Mesenchymal stem cell (in vitro differentiated cells and primary cell): Measurements from ENCODE around the gene FYN.

Experiments
- DNase-seq: peaks from one replicate; pipeline ENCODE4 v3.0.0-alpha.2; 2013
- H2AFZ ChIP-seq: one replicate; pipeline ENCODE4 v1.6.1; 2013; ENCODE audit warnings: low read depth, mild to moderate bottlenecking, control low read depth, inconsistent platforms, low read length, moderate library complexity
- H2AK5ac ChIP-seq: 2 replicates; pipeline ENCODE4 v1.6.1; 2013; ENCODE audit warnings: low read length, moderate library complexity, mild to moderate bottlenecking, inconsistent platforms; ENCODE audit not compliant: severe bottlenecking
- H2BK120ac ChIP-seq: one replicate; pipeline ENCODE4 v1.6.1; 2013; ENCODE audit warnings: low read depth, mild to moderate bottlenecking, inconsistent platforms, low read length, moderate library complexity
- H2BK12ac ChIP-seq, 2 experiments: one replicate each; pipeline ENCODE4 v1.6.1; 2013; ENCODE audit warnings: inconsistent platforms in 2 of 2, low read length in 2 of 2, mild to moderate bottlenecking in 2 of 2, moderate library complexity in 2 of 2, control low read depth in 1 of 2
- H2BK15ac ChIP-seq: one replicate; pipeline ENCODE4 v1.6.1; 2013; ENCODE audit warnings: mild to moderate bottlenecking, low read depth, inconsistent platforms; ENCODE audit not compliant: poor library complexity, severe bottlenecking
- H2BK5ac ChIP-seq: 2 replicates; pipeline ENCODE4 v1.6.1; 2013; ENCODE audit warnings: low read depth, mild to moderate bottlenecking, low read length, control low read depth, inconsistent platforms; ENCODE audit not compliant: poor library complexity, severe bottlenecking
- H3K14ac ChIP-seq, 2 experiments: one replicate each; pipeline ENCODE4 v1.6.1; 2013; ENCODE audit warnings: inconsistent platforms in 2 of 2, low read length in 2 of 2, control low read depth in 1 of 2, mild to moderate bottlenecking in 1 of 2, moderate library complexity in 1 of 2
- H3K18ac ChIP-seq, 2 experiments: one replicate each; pipeline ENCODE4 v1.6.1; 2013; ENCODE audit warnings: inconsistent platforms in 2 of 2, low read length in 2 of 2, control low read depth in 1 of 2, low read depth in 1 of 2, mild to moderate bottlenecking in 1 of 2
- H3K23ac ChIP-seq, 2 experiments: one replicate each; pipeline ENCODE4 v1.6.1; 2013; ENCODE audit warnings: inconsistent platforms in 2 of 2, low read length in 2 of 2, mild to moderate bottlenecking in 2 of 2, moderate library complexity in 2 of 2, control low read depth in 1 of 2
- H3K27ac ChIP-seq: 2 replicates; pipeline ENCODE4 v1.5.1; 2013; ENCODE audit warnings: mild to moderate bottlenecking, moderate library complexity, low read length, control low read depth, inconsistent platforms; ENCODE audit not compliant: poor library complexity, severe bottlenecking
- H3K27me3 ChIP-seq, 2 experiments: 2 replicates each; pipeline versions ENCODE4 v1.6.1 to v1.7.0; 2013; ENCODE audit warnings: low read length in 2 of 2, mild to moderate bottlenecking in 2 of 2, moderate library complexity in 2 of 2, control low read depth in 1 of 2, inconsistent platforms in 1 of 2; ENCODE audit not compliant: control insufficient read depth in 1 of 2, insufficient read depth in 1 of 2
- H3K36me3 ChIP-seq, 2 experiments: 2 replicates each; pipeline versions ENCODE4 v1.6.1 to v1.7.0; 2013; ENCODE audit warnings: low read length in 2 of 2, control low read depth in 1 of 2, inconsistent platforms in 1 of 2, low read depth in 1 of 2, mild to moderate bottlenecking in 1 of 2; ENCODE audit not compliant: insufficient read depth in 2 of 2, control insufficient read depth in 1 of 2
- H3K4ac ChIP-seq, 2 experiments: one replicate each; pipeline ENCODE4 v1.6.1; 2013; ENCODE audit warnings: inconsistent platforms in 2 of 2, low read length in 2 of 2, mild to moderate bottlenecking in 2 of 2, moderate library complexity in 2 of 2, control low read depth in 1 of 2, low read depth in 1 of 2
- H3K4me1 ChIP-seq: 2 replicates; pipeline ENCODE4 v1.6.1; 2013; ENCODE audit warnings: low read depth, low read length, control low read depth; ENCODE audit not compliant: control insufficient read depth, insufficient read depth
- H3K4me2 ChIP-seq: 2 replicates; pipeline ENCODE4 v1.6.1; 2013; ENCODE audit warnings: low read length, mild to moderate bottlenecking, inconsistent platforms; ENCODE audit not compliant: poor library complexity, severe bottlenecking
- H3K4me3 ChIP-seq, 2 experiments: 2 replicates each; pipeline versions ENCODE4 v1.5.1 to v1.7.0; 2013; ENCODE audit warnings: low read length in 2 of 2, mild to moderate bottlenecking in 2 of 2, control low read depth in 1 of 2, low read depth in 1 of 2; ENCODE audit not compliant: insufficient read depth in 1 of 2
- H3K79me1 ChIP-seq: replicated peaks from 2 replicates; pipeline ENCODE4 v1.6.1; 2013; ENCODE audit warnings: mild to moderate bottlenecking, control low read depth, low read length, inconsistent platforms; ENCODE audit not compliant: poor library complexity, severe bottlenecking
- H3K9ac ChIP-seq: 2 replicates; pipeline ENCODE4 v1.7.0; 2013; ENCODE audit warnings: mild to moderate bottlenecking, low read length, moderate library complexity
- H3K9me3 ChIP-seq: 2 replicates; pipeline ENCODE4 v1.7.0; 2013; ENCODE audit warnings: mild to moderate bottlenecking, low read length; ENCODE audit not compliant: control insufficient read depth
- H4K8ac ChIP-seq: one replicate; pipeline ENCODE4 v1.6.1; 2013; ENCODE audit warnings: inconsistent platforms, mild to moderate bottlenecking, low read length, moderate library complexity
- H4K91ac ChIP-seq: one replicate; pipeline ENCODE4 v1.6.1; 2013; ENCODE audit warnings: mild to moderate bottlenecking, low read length, inconsistent platforms
- WGBS: methylation state at CpG from one replicate; pipeline ENCODE4 v1.1.7; 2013; ENCODE audit warnings: mixed read lengths; 5-methylcytosine and 5-hydroxymethylcytosine counted together

The FYN gene

DNA sequence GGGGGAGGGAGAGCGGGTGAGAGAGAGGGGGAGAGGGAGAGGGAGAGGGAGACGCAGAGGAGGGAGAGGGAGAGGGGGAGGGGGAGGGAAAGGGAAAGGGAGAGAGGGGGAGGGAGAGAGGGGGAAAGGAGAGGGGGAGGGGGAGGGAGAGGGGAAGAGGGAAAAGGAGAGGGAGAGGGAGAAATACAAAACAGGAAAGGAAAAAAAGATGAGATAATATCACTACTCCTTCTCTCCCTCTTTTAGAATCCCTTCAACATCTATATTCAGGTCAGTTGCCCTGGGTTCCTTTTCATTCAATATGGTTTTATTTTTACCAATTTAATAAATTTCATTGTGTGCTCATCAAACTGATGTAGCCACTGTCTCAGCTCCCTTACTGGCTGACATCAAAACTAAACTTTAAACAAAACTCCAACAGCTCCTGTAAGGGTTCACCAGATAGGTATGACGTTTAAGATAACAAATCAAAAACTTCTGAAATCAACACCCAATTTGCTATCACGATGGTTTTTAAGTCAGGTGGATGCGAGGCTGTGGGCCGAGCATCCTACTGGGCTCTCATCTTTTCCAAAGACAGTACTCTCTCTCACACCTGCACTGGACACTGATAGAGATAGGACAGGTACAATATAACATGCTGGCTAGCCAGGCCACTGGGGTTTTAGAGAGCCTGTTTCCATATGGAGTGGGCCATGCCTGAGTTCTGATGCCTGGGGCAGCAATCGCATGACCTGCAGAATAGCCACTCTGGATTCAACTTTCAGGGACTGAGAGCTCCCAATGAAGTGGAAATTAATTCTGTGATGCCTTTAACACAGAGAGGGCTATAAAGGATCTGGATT is 99.5 kb downstream of the FYN start:
- WGBS = 77% methylated on average over 5 of the region's 7 CpGs
- Histone ChIP-seq H3K27ac (no peak overlapping the region), H2BK12ac (no peak overlapping the region), H2BK15ac (no peak overlapping the region), H3K4me2 (no peak overlapping the region), H3K9me3 (no peaks in the 10 kb centered on the region), H2BK5ac (no peak overlapping the region), H2BK120ac (no peak overlapping the region), H3K18ac (no peak overlapping the region), H3K4me3 (no peak overlapping the region), H3K4ac (peak overlapping the region in 1 of 2 experiments; percentile 9), H2AFZ (no peak overlapping the region), H4K8ac (no peak overlapping the region), H3K9ac (no peak overlapping the region), H3K4me1 (peaks cover 1% of the 10 kb centered on the region), H3K27me3 (no peaks in the 10 kb centered on the region), H3K36me3 (peaks cover 6 to 44% of the 10 kb centered on the region in 2 experiments), H3K23ac (no peak overlapping the region), H4K91ac (no peak overlapping the region), H3K79me1 (peaks cover 10% of the 10 kb centered on the region), H3K14ac (no peak overlapping the region), H2AK5ac (no peak overlapping the region)
- DNase-seq = no peak

DNA sequence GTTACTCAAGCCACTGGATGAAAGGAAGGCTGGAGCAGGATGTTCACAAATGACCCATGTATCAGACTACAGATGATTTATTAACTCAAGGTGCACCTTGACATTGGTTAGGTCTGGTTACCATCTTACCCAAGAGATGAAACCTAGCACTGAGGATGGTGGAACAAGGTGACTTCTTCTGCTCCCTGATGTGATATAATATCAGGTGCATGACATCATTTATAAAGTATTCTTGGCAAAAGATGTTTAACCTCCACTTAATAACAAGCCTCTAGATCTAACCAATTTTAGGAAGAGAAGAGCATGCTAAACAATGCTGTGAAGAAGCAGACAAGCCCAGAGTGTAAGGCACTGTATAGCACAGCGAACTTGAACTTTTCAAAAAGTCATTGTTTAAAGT is 100.9 kb downstream of the FYN start:
- H3K4me1 ChIP-seq = no peaks in the 10 kb centered on the region
- no peak overlapping the region for H2AFZ ChIP-seq
- no peak overlapping the region for H2BK5ac ChIP-seq
- peaks cover 6 to 34% of the 10 kb centered on the region in 2 experiments for H3K36me3 ChIP-seq
- no peaks in the 10 kb centered on the region for H3K9me3 ChIP-seq
- 100% methylated on average over 1 of the region's 1 CpG for WGBS
- no peak overlapping the region for H3K4ac ChIP-seq
- DNase-seq = no peak
- no peak overlapping the region for H2BK120ac ChIP-seq
- no peaks in the 10 kb centered on the region for H3K27me3 ChIP-seq
- H2BK12ac ChIP-seq = no peak overlapping the region
- H2BK15ac ChIP-seq = no peak overlapping the region
- H4K8ac ChIP-seq = no peak overlapping the region
- no peak overlapping the region for H4K91ac ChIP-seq
- H3K4me3 ChIP-seq = no peak overlapping the region
- no peak overlapping the region for H3K23ac ChIP-seq
- H3K4me2 ChIP-seq = no peak overlapping the region
- H2AK5ac ChIP-seq = no peak overlapping the region
- H3K18ac ChIP-seq = no peak overlapping the region
- H3K27ac ChIP-seq = no peak overlapping the region
- no peak overlapping the region for H3K9ac ChIP-seq
- no peak overlapping the region for H3K14ac ChIP-seq
- peaks cover 10% of the 10 kb centered on the region for H3K79me1 ChIP-seq

- no peak overlapping the region for H2BK12ac ChIP-seq
Measured at GRCh38 chr6:111771629-111772028, 101.6 kb downstream of the FYN start.

GRCh38 chr6:111771094-111771432 is 102.2 kb downstream of the FYN start:
- no peak for DNase-seq
- Histone ChIP-seq H3K79me1 (peaks cover 10% of the 10 kb centered on the region), H3K9ac (no peak overlapping the region), H4K8ac (no peak overlapping the region), H2AFZ (no peak overlapping the region), H3K4me3 (no peak overlapping the region), H3K14ac (no peak overlapping the region), H2BK5ac (no peak overlapping the region), H3K23ac (no peak overlapping the region), H2BK15ac (no peak overlapping the region), H3K4me1 (peaks cover under 1% of the 10 kb centered on the region), H3K4me2 (no peak overlapping the region), H3K27ac (no peak overlapping the region), H3K27me3 (no peaks in the 10 kb centered on the region), H2BK12ac (no peak overlapping the region), H2BK120ac (no peak overlapping the region), H3K36me3 (peaks cover 6 to 33% of the 10 kb centered on the region in 2 experiments), H3K9me3 (no peaks in the 10 kb centered on the region), H4K91ac (no peak overlapping the region), H3K18ac (no peak overlapping the region), H2AK5ac (no peak overlapping the region), H3K4ac (no peak overlapping the region)

More at GRCh38 chr6:111771629-111772028, 101.6 kb downstream of the FYN start:
- Histone ChIP-seq H4K8ac (no peak overlapping the region), H2AFZ (no peak overlapping the region), H3K9me3 (no peaks in the 10 kb centered on the region), H2BK5ac (no peak overlapping the region), H3K4me3 (no peak overlapping the region), H3K36me3 (peaks cover 6 to 33% of the 10 kb centered on the region in 2 experiments), H4K91ac (no peak overlapping the region), H2BK120ac (no peak overlapping the region), H2AK5ac (no peak overlapping the region), H2BK15ac (no peak overlapping the region), H3K79me1 (peaks cover 9% of the 10 kb centered on the region), H3K27ac (no peak overlapping the region), H3K18ac (no peak overlapping the region), H3K4me1 (no peaks in the 10 kb centered on the region), H3K23ac (no peak overlapping the region), H3K14ac (no peak overlapping the region), H3K27me3 (no peaks in the 10 kb centered on the region), H3K9ac (no peak overlapping the region), H3K4me2 (no peak overlapping the region), H3K4ac (no peak overlapping the region)
- WGBS = 92% methylated on average over 5 of the region's 5 CpGs
- DNase-seq = no peak
